Stomach (tissue), 4 donors: ENCODE data around the gene FGD1.

Source experiments
- CTCF ChIP-seq, 7 experiments: fragments of 450-650 bp in 4 of 7; fragments of 200-600 bp in 3 of 7; sonication (generic) in 3 of 7; IDR thresholded peaks; one replicate each; pipeline ENCODE4 v1.5.1; 2016 to 2019; ENCODE audit warnings: antibody characterized with exemption in 7 of 7, control low read depth in 2 of 7, mild to moderate bottlenecking in 1 of 7
- EP300 ChIP-seq: sonication (generic); formaldehyde crosslinking; IDR thresholded peaks from one replicate; pipeline ENCODE4 v1.6.1; 2017; ENCODE audit warnings: antibody characterized with exemption
- POLR2A ChIP-seq, 4 donors: fragments of 450-650 bp; IDR thresholded peaks; one replicate each; pipeline ENCODE4 v1.6.1; 2016; ENCODE audit warnings: antibody characterized with exemption in 4 of 4, control low read depth in 2 of 4, mild to moderate bottlenecking in 1 of 4, moderate library complexity in 1 of 4
- POLR2AphosphoS5 ChIP-seq, 3 donors: sonication (generic); formaldehyde crosslinking; IDR thresholded peaks; one replicate each; pipeline ENCODE4 v1.6.1; 2016; ENCODE audit warnings: antibody characterized with exemption in 3 of 3

- TF ChIP-seq CTCF (IDR thresholded peaks at IDR 0.05): no peak
- no peak for TF ChIP-seq POLR2A (IDR thresholded peaks at IDR 0.05)
- no peak for TF ChIP-seq EP300
- TF ChIP-seq POLR2AphosphoS5 (IDR thresholded peaks at IDR 0.05): no peak
Measured at GRCh38 chrX:54484666-54485065, 11.4 kb downstream of the FGD1 start.
